ENCODE measurements around the gene ZC3H12A. TPM values are rescaled to one million over a fixed set of nuclear protein-coding genes. Genes with fewer than 3 reads are reported as not detected.
"Not testable (repeated sequence)": the region's sequence is repeated elsewhere in the genome, so short reads cannot be mapped to it uniquely, and the experiment has no call there.

Gene ZC3H12A
- polyA plus RNA-seq, 3 donors, result 1.8 to 3.4 (median 1.9) TPM

- no peak for DNase-seq (ENCODE audit: extremely low read depth in 1 of 11, low read depth in 9 of 11, low spot score in 4 of 11)
Measured at GRCh38 chr1:37485902-37486679, 11.7 kb downstream of the ZC3H12A start.

GRCh38 chr1:37486680-37487618, 12.6 kb downstream of the ZC3H12A start:
- peak in 4 of 11 donors; percentile 48 to 64 (median 56) for DNase-seq (ENCODE audit: extremely low read depth in 1 of 11, low read depth in 9 of 11, low spot score in 4 of 11)

GRCh38 chr1:37487619-37487984, 13.2 kb downstream of the ZC3H12A start:
- no peak for DNase-seq (ENCODE audit: extremely low read depth in 1 of 11, low read depth in 9 of 11, low spot score in 4 of 11)

DNA sequence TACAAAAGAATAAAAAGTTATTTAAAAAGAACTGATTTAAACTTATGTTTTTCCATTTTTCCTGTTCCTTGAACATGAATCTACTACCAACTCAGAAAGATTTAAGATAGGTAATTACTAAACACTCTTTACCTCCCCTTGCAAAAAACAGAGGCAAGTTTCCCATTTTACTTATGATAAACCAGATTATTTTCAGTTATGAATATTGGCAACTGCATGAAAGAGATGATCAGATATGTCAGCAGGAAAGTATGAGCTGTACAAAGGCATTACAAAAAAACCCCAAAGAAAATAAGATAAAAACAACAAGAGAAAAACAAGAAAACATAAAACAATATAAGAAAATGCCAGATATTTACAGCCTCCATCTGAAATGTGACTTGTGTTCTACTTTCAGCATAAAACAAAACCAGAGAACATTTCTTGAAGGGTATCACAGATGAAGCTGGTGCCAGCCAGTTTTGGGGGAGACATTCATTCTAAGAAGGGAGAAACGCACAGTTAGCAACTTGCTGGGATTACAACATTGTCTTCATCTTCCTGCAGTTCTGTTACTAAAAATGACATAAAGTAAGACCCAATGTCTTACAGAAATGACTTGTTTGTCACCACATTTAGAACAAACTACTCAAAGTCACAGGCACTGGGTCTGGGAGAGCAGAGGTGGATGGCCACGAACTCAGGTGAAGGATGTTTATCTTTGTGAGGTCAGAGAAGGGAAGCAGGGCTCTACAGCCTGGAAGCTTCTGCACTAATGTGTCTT, 19.1 kb downstream of the ZC3H12A start:
- no peak for DNase-seq (ENCODE audit: extremely low read depth in 1 of 11, low read depth in 9 of 11, low spot score in 4 of 11)

DNA sequence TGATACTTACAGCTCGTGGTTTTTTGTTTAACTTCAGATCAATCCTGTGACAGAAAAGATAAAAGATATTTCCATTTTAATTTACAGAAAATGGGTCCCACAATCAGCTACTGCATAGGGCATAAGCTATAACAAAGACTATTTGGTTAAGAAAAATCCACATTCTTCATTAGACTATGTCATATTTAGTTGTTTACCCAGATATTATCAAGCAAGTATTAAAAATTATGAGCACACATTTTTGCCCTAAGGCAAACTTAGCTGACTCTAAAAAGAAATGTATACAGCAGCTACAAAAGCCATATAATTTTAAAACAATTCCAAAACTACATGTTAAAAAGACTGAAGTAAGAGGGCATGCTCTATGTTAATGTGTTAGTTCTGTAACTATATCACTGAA, 21.5 kb downstream of the ZC3H12A start:
- no peak for DNase-seq (ENCODE audit: extremely low read depth in 1 of 11, low read depth in 9 of 11, low spot score in 4 of 11)

GRCh38 chr1:37497832-37498231, 23.5 kb downstream of the ZC3H12A start:
- DNase-seq (ENCODE audit: extremely low read depth in 1 of 11, low read depth in 9 of 11, low spot score in 4 of 11), result no peak

GRCh38 chr1:37498872-37499617, 24.7 kb downstream of the ZC3H12A start:
- no peak for DNase-seq (ENCODE audit: extremely low read depth in 1 of 11, low read depth in 9 of 11, low spot score in 4 of 11)

DNA sequence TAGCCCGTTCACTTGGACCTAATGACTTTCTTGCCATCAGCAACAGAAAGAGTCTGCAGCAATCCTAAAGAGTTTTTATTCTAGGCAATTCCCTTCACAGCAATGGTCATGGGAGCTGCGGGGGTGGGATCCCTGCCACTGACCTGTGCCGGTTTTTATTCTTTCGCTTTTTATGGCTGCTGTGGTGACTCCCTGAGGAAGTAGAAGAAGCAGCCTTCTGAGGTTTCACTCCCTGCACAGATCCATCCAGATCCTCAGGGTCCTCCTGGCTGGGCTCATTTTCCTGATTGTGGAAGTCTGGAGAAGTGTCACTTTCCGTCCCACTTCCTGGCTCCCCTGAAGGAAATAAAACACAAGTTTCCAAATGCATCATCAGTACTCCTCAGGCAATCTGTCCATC, 27.3 kb downstream of the ZC3H12A start:
- no peak for DNase-seq (ENCODE audit: extremely low read depth in 1 of 11, low read depth in 9 of 11, low spot score in 4 of 11)

DNA sequence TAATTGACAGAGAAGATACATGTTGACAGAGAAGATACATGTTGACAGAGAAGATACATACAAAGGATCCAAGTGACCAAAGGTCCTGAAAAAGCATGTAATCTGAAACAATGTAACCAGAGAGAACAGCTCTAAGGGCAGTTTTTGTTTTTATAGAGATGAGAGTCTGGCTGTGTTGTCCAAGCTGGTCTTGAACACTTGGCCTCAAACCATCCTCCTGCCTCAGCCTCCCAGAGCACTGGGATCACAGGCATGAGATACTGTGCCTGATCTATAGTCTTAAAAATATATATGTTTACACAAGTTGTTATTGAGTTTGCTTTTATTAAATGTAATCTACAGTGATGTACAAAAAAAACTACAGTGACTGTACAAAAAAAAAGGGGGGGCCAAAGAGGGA, 27.7 kb downstream of the ZC3H12A start:
- no peak for DNase-seq (ENCODE audit: extremely low read depth in 1 of 11, low read depth in 9 of 11, low spot score in 4 of 11)

DNA sequence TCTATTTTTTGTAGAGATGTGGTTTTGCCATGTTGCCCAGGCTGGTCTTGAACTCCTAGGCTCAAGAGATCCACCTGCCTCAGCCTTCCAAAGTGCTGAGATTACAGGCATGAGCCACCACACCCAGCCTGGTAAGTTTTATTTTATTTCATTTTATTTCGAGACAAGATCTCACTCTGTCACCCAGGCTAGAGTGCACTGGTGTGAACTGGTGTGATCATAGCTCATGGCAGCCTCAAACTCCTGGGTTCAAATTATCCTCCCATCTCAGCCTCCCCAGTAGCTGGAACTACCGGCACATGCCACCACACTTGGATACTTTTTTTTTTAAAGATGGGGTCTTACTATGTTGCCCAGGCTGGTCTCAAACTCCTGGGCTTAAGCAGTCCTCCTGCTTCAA, 28.4 kb downstream of the ZC3H12A start:
- DNase-seq (ENCODE audit: extremely low read depth in 1 of 11, low read depth in 9 of 11, low spot score in 4 of 11), result not testable (repeated sequence)

- no peak for DNase-seq (ENCODE audit: extremely low read depth in 1 of 11, low read depth in 9 of 11, low spot score in 4 of 11)
Measured at GRCh38 chr1:37506740-37507139, 32.4 kb downstream of the ZC3H12A start.

GRCh38 chr1:37509181-37509580, 34.8 kb downstream of the ZC3H12A start:
- DNase-seq (ENCODE audit: extremely low read depth in 1 of 11, low read depth in 9 of 11, low spot score in 4 of 11), result no peak

GRCh38 chr1:37513795-37514349, 39.5 kb downstream of the ZC3H12A start:
- peak in 3 of 11 donors; percentile 10 to 36 (median 27) for DNase-seq (ENCODE audit: extremely low read depth in 1 of 11, low read depth in 9 of 11, low spot score in 4 of 11)

DNA sequence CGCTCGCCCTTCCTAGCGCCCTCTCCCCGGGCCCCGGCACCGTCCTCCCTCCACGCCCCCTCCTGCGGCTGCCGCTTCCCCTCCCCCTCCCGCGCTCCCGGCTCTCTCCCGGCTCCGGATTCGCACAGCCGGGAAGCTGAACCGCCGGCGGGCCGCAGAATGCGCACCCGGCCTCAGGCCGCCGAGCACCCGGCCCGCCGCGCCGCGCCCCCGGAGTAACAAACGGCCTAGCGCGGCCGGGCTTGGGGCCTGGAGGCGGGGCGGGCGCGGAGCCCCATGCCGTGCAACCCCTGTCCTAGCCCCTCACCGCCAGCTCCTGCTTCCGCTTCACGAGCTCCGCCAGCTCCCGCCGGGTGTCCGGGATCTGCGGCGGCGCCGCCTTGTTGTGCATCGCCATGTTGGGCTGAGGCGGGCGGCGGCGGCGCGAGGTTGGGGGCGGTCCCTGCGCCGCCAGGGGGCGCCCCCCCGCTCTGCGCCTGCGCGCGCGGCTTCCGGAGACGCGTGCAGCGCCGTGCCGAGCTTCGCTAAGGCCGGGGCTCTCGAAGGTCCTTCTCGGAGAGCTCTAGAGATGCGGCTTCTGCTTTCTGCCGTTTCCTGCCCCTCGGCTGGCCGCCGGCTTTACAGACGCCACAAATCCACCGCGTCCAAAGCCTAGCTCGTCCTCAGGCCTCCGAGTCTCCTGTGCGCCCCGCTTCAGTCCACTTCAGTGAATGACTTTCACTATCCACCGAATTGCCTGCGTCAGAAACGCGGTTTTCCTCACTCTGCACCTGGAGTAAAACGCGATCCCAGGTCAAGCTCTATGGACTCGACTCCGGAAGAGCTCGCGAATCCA, 40.2 kb downstream of the ZC3H12A start, which contains the start of gene MEAF6:
Gene MEAF6, minus strand, starts transcription at position 417 of the 835 bp plus-strand sequence. Its CDS starts 20 bp downstream, at position 397.
- peak; percentile 68 to 86 (median 77) for DNase-seq (ENCODE audit: extremely low read depth in 1 of 11, low read depth in 9 of 11, low spot score in 4 of 11)

DNA sequence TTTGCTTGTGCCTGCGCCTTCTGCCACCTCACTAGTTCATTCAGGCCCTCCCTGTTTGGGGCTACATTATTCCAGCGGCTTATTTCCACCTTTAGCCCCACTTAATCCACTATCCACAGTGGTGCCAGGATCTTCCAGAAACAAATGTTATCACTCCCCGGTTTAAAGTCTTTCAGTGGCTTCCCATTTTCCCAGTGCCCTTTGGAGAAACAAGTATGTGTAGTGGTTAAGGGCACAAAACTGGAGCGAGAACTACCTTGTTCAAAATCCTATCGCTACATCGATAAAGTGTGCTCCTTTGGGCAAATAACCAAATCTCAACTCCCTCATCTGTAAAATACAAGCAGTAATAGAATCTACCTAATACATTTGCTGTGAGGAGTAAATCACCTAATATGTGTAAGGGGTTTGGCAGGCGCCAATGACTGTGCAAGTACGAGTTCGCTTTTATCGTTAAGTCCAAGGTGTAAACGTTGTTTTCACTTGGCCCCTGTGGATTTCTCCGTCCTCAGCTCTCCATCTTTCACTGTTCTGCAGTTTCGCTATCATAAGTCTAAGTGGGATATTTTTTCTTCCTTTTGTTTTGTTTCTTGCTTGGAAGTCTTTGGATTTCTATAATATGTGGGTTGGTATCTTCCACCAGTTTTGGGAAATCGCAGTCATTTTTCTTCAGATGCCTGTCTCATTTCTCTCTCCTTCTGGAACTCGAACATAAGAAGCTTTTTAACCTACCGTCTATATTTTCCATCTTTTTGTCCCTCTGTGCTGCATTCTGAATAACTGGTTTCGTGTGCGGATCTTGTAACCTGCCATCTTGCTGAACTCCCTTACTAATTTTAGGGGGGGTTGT, 41.0 kb downstream of the ZC3H12A start:
- no peak for DNase-seq (ENCODE audit: extremely low read depth in 1 of 11, low read depth in 9 of 11, low spot score in 4 of 11)

DNA sequence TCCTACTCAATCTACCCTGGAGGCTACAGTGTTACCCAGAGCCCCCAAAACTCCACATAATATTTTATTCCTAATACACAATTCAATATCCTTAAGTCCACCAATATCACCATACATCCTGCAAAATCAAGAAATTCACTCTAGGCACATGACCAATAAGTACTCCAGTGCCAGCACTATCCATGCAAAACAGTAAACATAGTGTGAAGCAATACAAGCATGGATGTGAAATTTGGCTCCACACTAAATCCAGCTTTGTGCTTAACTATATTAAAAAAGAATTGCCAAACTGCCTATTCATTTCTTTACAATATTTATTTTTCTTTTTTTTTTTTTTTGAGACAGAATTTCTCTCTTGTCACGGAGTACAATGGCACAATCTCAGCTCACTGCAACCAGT, 43.2 kb downstream of the ZC3H12A start:
- no peak for DNase-seq (ENCODE audit: extremely low read depth in 1 of 11, low read depth in 9 of 11, low spot score in 4 of 11)

DNA sequence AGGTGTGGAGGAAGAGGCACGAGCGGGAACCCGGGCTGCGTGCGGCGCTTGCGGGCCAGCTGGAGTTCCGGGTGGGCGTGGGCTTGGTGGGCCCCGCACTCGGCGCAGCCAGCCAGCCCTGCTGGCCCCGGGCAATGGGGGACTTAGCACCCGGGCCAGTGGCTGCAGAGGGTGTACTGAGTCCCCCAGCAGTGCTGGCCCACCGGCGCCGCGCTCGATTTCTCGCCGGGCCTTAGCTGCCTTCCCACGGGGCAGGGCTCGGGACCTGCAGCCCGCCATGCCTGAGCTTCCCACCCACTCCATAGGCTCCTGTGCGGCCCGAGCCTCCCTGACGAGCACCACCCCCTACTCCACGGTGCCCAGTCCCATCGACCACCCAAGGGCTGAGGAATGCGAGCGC, 43.9 kb downstream of the ZC3H12A start:
- DNase-seq (ENCODE audit: extremely low read depth in 1 of 11, low read depth in 9 of 11, low spot score in 4 of 11), result not testable (repeated sequence)

Measured in renal cortex interstitium (tissue), 11 donors.